MM.1S (cell line): ENCODE results near the gene DCN.

Source experiments
- DNase-seq: peaks from one replicate; pipeline ENCODE4 v3.0.0-alpha.2; 2015
- H2AFZ ChIP-seq: fragments of 300-600 bp; sonication (generic); 2 replicates; pipeline ENCODE4 v1.6.0; 2016; ENCODE audit warnings: antibody characterized with exemption, low read length
- H3F3A ChIP-seq: fragments of 300-600 bp; sonication (generic); 2 replicates; pipeline ENCODE4 v1.6.1; 2016; ENCODE audit warnings: mild to moderate bottlenecking, antibody characterized with exemption, low read length, moderate library complexity, mixed read lengths; ENCODE audit not compliant: insufficient read depth
- H3K27ac ChIP-seq: fragments of 300-600 bp; sonication (generic); 2 replicates; pipeline ENCODE4 v1.5.1; 2016; ENCODE audit warnings: mild to moderate bottlenecking, low read length
- H3K27me3 ChIP-seq: fragments of 300-600 bp; sonication (generic); replicated peaks from 2 replicates; pipeline ENCODE4 v1.6.0; 2016; ENCODE audit warnings: low read length; ENCODE audit not compliant: insufficient read depth
- H3K36me3 ChIP-seq: fragments of 300-600 bp; sonication (generic); replicated peaks from 2 replicates; pipeline ENCODE4 v1.6.1; 2016; ENCODE audit warnings: mild to moderate bottlenecking, low read length, mixed read lengths; ENCODE audit not compliant: insufficient read depth
- H3K4me1 ChIP-seq: fragments of 300-600 bp; sonication (generic); 2 replicates; pipeline ENCODE4 v1.6.1; 2016; ENCODE audit warnings: low read length, mixed read lengths
- H3K4me2 ChIP-seq: fragments of 300-600 bp; sonication (generic); 2 replicates; pipeline ENCODE4 v1.6.0; 2016; ENCODE audit warnings: low read depth, low read length
- H3K4me3 ChIP-seq: fragments of 300-600 bp; sonication (generic); 2 replicates; pipeline ENCODE4 v1.5.1; 2016; ENCODE audit warnings: low read length, mixed read lengths
- H3K79me2 ChIP-seq: fragments of 300-600 bp; sonication (generic); 2 replicates; pipeline ENCODE4 v1.6.1; 2016; ENCODE audit warnings: mixed run types, low read length, mixed read lengths
- H3K9ac ChIP-seq: fragments of 300-600 bp; sonication (generic); 2 replicates; pipeline ENCODE4 v1.6.1; 2016; ENCODE audit warnings: low read length, mixed read lengths
- H3K9me2 ChIP-seq: fragments of 300-600 bp; sonication (generic); replicated peaks from 2 replicates; pipeline ENCODE4 v1.6.1; 2016; ENCODE audit warnings: mild to moderate bottlenecking, low read length, mixed read lengths; ENCODE audit not compliant: insufficient read depth
- H3K9me3 ChIP-seq: fragments of 300-600 bp; sonication (generic); replicated peaks from 2 replicates; pipeline ENCODE4 v1.6.1; 2016; ENCODE audit warnings: mild to moderate bottlenecking, low read length, mixed read lengths; ENCODE audit not compliant: insufficient read depth
- H4K20me1 ChIP-seq: fragments of 300-600 bp; sonication (generic); 2 replicates; pipeline ENCODE4 v1.6.1; 2016; ENCODE audit warnings: mild to moderate bottlenecking, low read length, moderate library complexity, mixed read lengths; ENCODE audit not compliant: insufficient read depth
- EZH2 ChIP-seq: fragments of 300-600 bp; sonication (generic); optimal IDR thresholded peaks from 2 replicates; pipeline ENCODE3; 2017; ENCODE audit warnings: low read depth, mild to moderate bottlenecking, antibody characterized with exemption, low read length, mixed read lengths
- EZH2phosphoT487 ChIP-seq: fragments of 300-600 bp; sonication (generic); IDR thresholded peaks from 2 replicates; pipeline ENCODE4 v1.6.1; 2018; ENCODE audit warnings: antibody characterized with exemption, low read length
- TF ChIP-seq, protein P1 (sequence below): fragments of 300-600 bp; sonication (generic); IDR thresholded peaks from 2 replicates; pipeline ENCODE4 v1.5.1; 2016; ENCODE audit warnings: antibody characterized with exemption, low read length, mixed read lengths

The DCN gene

DNA sequence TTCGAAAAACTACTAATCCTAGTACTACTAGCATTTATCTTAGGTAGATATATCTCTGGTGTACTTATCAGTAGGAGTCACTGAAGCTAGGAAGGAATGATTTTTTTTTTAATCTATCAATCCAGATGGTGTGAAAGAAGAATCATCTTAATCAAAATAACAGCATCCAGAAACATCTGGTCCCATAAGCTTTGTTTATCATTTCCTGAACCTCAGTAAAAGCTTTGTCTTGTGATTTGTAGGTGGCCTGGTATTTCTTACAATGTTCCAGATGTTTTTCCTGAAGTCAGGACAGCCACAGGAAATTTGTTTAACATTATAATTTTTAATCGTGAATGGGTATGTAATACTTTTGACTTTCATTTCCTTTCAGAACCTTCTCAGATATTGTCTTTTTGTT is 43.3 kb downstream of the DCN start:
- Histone ChIP-seq H3K9me3 (no peaks in the 10 kb centered on the region), H4K20me1 (no peaks in the 10 kb centered on the region), H3K9me2 (no peaks in the 10 kb centered on the region), H3K4me1 (no peaks in the 10 kb centered on the region), H3K4me3 (no peak overlapping the region), H3K4me2 (no peak overlapping the region), H3K9ac (no peak overlapping the region), H3F3A (no peaks in the 10 kb centered on the region), H3K27ac (no peak overlapping the region), H2AFZ (no peak overlapping the region), H3K79me2 (no peaks in the 10 kb centered on the region), H3K27me3 (no peaks in the 10 kb centered on the region), H3K36me3 (no peaks in the 10 kb centered on the region)
- TF ChIP-seq, protein P1, sequence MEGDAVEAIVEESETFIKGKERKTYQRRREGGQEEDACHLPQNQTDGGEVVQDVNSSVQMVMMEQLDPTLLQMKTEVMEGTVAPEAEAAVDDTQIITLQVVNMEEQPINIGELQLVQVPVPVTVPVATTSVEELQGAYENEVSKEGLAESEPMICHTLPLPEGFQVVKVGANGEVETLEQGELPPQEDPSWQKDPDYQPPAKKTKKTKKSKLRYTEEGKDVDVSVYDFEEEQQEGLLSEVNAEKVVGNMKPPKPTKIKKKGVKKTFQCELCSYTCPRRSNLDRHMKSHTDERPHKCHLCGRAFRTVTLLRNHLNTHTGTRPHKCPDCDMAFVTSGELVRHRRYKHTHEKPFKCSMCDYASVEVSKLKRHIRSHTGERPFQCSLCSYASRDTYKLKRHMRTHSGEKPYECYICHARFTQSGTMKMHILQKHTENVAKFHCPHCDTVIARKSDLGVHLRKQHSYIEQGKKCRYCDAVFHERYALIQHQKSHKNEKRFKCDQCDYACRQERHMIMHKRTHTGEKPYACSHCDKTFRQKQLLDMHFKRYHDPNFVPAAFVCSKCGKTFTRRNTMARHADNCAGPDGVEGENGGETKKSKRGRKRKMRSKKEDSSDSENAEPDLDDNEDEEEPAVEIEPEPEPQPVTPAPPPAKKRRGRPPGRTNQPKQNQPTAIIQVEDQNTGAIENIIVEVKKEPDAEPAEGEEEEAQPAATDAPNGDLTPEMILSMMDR, result no peak
- TF ChIP-seq EZH2, result no peak
- DNase-seq, result no peak

DNA sequence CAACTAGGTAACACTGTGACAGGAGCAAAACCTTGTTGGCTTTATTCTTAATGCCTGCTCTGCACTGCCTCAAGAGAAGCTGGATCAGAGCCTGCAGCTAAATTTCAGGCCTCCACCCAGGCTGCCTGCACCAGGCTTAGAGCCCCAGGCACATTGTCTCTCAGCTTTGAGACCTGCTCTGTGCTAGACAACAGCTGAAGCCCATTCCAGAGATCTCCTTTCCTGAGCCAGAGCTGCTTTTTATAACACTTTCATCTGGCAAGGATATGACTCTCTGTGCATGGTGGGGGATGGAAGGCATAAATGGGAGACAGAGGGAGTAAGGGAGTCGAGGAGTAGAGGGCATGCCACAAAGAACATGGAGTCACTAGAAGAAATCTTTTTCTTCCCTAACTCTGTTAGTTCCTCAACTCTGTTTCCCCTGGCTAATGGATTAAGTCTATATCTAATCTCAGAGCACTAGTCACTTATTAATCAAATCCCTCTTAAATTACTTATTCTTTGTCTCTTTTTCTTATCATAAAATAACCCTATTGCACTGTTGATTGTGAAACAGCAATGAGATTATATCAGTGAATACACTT is 44.2 kb downstream of the DCN start:
- no peak for DNase-seq
- Histone ChIP-seq H3K9me3 (no peaks in the 10 kb centered on the region), H2AFZ (no peak overlapping the region), H3K27ac (no peak overlapping the region), H3K36me3 (no peaks in the 10 kb centered on the region), H3K4me1 (no peaks in the 10 kb centered on the region), H3K9me2 (no peaks in the 10 kb centered on the region), H3F3A (no peaks in the 10 kb centered on the region), H3K79me2 (no peaks in the 10 kb centered on the region), H3K4me2 (no peak overlapping the region), H3K4me3 (no peak overlapping the region), H3K9ac (no peak overlapping the region), H4K20me1 (no peaks in the 10 kb centered on the region), H3K27me3 (no peaks in the 10 kb centered on the region)
- TF ChIP-seq, protein P1, result no peak
- TF ChIP-seq EZH2phosphoT487, result no peak
- no peak for TF ChIP-seq EZH2

DNA sequence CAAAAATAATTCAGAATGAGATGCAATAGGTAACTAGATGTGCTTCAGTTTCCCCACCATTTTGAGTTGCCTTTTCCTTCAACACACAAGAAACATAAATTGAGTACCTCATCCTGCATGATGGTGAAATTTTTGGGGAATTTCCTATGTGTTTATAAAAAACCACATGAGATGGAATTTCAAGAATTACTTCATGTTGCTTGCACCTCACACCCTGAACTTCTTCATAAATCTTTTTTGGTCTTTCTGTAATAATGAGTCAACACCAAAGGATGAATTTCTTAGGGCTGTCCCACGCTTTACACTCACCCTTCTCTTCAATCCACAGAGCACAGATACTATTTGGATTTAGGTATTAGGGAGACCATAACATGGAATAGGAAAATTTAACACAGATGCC is 48.7 kb downstream of the DCN start:
- Histone ChIP-seq H3K4me3 (no peak overlapping the region), H3K36me3 (no peaks in the 10 kb centered on the region), H3K4me1 (no peaks in the 10 kb centered on the region), H3F3A (no peaks in the 10 kb centered on the region), H3K79me2 (no peaks in the 10 kb centered on the region), H3K9me3 (no peaks in the 10 kb centered on the region), H3K27me3 (no peaks in the 10 kb centered on the region), H2AFZ (no peak overlapping the region), H3K9ac (no peak overlapping the region), H3K27ac (no peak overlapping the region), H3K9me2 (no peaks in the 10 kb centered on the region), H3K4me2 (no peak overlapping the region), H4K20me1 (no peaks in the 10 kb centered on the region)
- no peak for DNase-seq
- TF ChIP-seq, protein P1, result no peak
- TF ChIP-seq EZH2phosphoT487 (no peak), EZH2 (no peak)
